Epithelial cell of proximal tubule (primary cell): Measurements from ENCODE around the gene ATN1. TPM values are rescaled to one million over a fixed set of nuclear protein-coding genes. Genes with fewer than 3 reads are reported as not detected.

Experiments
- DNase-seq: peaks from one replicate; pipeline ENCODE4 v3.0.0-alpha.2; 2011; ENCODE audit warnings: low read depth
- H3K4me3 ChIP-seq: 2 replicates; pipeline ENCODE4 v1.5.1; 2011; ENCODE audit warnings: low read depth, mild to moderate bottlenecking, low read length
- total RNA-seq: library from RNA; depleted of rRNA; stranded (reverse); fragments of >200 nt; gene quantifications from 2 replicates; pipeline ENCODE4 v1.2.3, GENCODE V29; 2015
- TF ChIP-seq, protein P1 (sequence below): conservative IDR thresholded peaks from 2 replicates; pipeline ENCODE4 v1.5.1; 2012; ENCODE audit warnings: low read depth, mild to moderate bottlenecking, low read length

ATN1 gene
- total RNA-seq, 1 donor from 2014 or later: 17.9 TPM

DNA sequence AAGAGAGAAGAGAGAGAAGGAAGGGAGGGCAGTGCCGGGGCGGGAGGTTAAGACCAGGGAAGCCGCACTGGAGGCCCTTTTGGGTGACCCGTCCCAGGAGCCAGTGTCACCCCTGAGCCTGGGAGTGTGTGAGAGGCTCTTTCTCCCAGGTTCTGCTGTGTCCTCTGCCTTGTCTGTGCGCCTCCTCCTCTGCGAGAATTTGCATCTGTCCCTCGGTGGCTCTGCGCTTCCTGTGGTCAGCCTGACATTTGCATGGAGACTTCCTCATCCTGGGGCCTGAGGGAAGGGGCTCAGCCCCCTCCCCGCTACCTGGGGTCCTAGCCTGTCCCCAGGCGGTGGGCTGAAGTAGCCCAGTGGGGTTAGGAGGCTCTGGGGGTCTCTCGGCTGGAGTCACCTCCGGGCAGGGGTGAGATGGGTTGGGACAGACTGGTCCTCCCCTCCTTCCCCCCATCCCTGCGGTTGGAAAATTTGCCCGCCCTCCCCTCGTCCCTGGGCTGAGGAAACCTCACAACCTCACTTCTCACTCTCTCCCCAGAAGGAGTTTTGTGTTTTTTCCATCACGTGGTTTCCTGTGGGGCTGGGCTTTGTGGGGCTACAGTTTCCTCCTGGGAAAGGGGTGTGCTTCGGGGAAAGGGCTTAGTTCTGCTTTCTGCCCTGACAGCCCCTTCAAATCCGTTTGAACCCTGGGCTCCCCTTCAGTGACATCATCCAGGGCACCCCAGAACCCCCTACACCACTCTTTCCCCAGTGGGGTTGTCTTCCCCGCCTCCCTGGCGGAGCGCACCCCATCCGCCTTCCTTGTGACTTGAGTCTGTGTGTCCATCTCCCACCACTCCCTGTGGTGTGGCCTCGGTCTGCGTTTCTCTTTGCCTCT, 25.9 kb downstream of the ATN1 start:
- no peak for DNase-seq

DNA sequence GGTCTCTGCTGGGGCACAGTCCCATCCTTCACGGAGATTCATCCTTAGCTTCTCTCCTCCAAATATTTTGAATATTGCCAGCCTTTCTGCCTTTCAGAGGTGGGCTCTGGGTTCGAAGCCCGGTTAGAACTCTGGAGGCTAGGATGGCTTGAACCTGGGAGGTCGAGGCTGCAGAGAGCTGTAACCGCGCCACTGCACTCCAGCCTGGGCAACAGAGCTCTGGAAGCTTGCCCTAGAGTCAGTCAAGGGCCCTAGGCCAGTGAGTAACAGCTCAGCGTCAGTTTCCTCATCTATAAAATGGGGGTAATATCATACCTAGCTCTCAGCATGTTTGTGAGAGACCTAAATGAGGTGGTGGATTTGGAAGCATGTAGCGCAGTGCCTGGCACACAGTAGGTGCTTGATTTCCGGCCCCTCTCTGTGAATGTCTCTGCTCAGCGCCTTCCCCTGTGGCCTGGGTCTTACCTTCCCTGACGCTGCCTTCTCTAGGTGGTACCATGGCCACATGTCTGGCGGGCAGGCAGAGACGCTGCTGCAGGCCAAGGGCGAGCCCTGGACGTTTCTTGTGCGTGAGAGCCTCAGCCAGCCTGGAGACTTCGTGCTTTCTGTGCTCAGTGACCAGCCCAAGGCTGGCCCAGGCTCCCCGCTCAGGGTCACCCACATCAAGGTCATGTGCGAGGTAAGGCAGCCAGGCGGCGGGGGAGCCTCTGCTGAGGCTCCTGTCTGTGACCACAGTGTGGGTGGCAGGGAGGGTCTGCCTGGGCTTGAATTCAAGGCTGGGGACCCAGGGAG, 26.8 kb downstream of the ATN1 start:
- TF ChIP-seq, protein P1, sequence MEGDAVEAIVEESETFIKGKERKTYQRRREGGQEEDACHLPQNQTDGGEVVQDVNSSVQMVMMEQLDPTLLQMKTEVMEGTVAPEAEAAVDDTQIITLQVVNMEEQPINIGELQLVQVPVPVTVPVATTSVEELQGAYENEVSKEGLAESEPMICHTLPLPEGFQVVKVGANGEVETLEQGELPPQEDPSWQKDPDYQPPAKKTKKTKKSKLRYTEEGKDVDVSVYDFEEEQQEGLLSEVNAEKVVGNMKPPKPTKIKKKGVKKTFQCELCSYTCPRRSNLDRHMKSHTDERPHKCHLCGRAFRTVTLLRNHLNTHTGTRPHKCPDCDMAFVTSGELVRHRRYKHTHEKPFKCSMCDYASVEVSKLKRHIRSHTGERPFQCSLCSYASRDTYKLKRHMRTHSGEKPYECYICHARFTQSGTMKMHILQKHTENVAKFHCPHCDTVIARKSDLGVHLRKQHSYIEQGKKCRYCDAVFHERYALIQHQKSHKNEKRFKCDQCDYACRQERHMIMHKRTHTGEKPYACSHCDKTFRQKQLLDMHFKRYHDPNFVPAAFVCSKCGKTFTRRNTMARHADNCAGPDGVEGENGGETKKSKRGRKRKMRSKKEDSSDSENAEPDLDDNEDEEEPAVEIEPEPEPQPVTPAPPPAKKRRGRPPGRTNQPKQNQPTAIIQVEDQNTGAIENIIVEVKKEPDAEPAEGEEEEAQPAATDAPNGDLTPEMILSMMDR: no peak
- no peak for DNase-seq
- no peak overlapping the region for H3K4me3 ChIP-seq

More for the DNA sequence above, 25.9 kb downstream of the ATN1 start:
- H3K4me3 ChIP-seq: no peak overlapping the region
- TF ChIP-seq, protein P1: no peak

DNA sequence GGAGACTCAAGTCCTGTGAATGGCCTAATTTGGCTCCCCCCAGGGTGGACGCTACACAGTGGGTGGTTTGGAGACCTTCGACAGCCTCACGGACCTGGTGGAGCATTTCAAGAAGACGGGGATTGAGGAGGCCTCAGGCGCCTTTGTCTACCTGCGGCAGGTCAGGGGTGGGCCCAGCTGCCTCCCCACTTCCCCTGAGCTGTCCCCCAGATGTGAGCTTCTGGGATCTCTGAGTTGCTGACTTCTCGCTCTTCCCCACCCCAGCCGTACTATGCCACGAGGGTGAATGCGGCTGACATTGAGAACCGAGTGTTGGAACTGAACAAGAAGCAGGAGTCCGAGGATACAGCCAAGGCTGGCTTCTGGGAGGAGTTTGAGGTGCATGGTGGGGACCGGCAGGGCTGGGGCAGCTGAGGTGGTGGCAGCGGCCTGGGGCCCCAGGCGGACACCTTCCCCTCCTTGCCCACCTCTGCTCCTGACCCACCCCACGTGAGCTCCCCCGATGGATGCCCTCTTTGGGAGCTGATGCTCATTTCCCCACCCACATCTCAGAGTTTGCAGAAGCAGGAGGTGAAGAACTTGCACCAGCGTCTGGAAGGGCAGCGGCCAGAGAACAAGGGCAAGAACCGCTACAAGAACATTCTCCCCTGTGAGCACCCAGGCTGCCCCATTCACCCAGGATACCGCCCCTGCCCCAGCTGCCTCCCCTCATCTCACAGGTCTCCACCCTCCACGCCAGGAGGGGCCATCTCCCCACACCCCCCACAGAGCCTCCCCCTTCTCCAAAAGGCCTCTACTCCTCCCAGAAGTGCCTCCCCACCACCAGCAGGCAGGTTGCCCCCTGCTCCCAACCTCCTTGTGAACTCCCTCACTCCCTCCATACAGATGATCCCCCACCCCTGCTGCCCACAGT, 27.6 kb downstream of the ATN1 start:
- no peak for DNase-seq
- TF ChIP-seq, protein P1: no peak
- no peak overlapping the region for H3K4me3 ChIP-seq

DNA sequence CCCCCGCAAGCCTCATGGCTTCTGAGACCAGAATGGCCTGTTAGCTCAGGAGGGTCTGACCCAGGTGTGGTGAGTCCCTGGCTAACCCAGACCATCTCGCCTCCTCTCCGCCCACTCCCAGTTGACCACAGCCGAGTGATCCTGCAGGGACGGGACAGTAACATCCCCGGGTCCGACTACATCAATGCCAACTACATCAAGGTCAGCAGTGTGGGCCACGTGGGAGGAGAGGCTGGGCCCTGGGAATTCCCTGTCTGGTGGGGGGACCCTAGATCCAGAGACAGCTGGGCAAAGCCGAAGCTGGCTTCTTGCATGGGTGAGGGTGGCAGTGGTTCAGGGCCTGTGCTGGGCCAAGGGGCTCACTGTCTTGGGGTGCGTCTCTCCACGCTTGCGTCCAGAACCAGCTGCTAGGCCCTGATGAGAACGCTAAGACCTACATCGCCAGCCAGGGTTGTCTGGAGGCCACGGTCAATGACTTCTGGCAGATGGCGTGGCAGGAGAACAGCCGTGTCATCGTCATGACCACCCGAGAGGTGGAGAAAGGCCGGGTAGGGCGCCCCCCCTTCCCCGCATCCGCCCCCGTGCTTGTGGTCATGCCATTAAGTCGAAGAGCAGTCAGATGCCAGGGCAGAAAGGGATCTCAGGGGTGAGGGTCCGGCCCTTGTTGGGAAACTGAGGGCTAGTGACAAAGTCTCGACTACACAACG, 28.4 kb downstream of the ATN1 start:
- no peak overlapping the region for H3K4me3 ChIP-seq
- no peak for DNase-seq
- TF ChIP-seq, protein P1: no peak

DNA sequence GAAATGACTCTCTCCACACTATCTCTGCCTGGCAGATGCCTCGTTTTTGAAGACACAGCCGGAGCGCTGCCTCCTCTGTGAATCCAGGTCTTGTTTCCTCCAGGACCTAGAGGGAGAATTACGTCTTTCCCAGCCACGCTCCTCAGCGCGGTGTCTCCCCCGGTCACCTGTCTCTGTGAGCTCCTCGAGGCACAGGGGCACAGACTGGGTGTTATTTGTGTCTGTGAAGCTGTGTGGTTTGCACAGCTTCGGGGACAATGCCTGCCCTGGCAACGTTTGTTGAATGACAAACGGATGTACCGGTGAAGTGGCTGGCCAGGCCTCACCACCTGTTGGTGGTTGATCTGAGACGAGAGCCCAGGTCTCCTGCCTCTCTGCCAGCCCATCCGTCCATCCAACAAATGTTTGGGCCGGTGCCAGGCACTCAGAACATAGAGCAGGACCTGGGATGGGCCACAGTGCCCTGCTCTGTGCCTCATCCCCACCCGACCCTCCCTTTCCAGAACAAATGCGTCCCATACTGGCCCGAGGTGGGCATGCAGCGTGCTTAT, 29.5 kb downstream of the ATN1 start:
- no peak overlapping the region for H3K4me3 ChIP-seq
- no peak for DNase-seq
- TF ChIP-seq, protein P1: no peak
